ENCODE data around the gene NTHL1. TPM values are rescaled to one million over a fixed set of nuclear protein-coding genes. Genes with fewer than 3 reads are reported as not detected.

NTHL1 gene
- total RNA-seq, 1 donor from 2014 or later: 12.6 TPM

DNA sequence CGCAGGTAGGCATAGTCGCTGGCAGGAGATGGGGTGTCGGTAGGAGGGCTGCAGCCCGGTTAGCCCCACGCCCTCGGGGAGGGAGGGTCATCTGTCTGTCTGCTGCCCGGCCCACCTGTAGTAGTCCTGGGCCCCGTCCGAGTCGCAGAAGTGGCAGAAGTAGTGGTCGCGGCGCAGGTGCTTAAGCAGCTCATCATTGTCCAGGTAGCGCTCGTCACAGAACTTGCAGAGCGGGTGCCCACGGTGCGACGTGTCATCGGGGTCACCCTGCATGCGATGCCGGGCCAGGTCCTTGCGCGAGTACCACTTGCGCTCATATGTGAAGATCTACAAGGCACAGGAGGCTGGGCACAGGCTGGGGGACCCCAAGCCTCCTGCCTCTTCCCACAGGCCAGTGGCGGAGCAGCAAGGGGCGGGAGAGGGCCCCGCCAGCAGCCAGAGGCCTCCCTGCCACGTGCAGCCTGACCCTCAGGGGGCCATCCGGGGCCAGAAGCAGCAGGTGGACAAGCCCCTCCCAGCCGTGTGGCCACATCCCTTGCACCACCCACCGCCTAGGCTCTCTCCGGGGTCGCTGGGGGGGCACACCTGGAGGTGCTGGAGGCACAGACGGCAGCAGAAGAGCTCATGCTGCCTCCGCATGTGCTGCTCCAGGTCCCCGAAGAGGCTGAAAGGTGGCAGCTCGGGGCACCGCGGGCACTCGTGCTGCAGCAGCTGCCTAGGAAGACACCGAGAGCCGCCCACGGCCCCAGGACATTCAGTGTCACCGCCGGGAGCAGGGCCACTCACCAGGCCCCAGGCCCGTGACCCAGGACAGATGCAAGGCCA lies 45.0 kb downstream of the NTHL1 start:
- H3K9me3 Mint-ChIP-seq (ENCODE audit: low read depth): no peaks in the 10 kb centered on the region
- no peak overlapping the region for H3K4me3 Mint-ChIP-seq (ENCODE audit: unreplicated experiment)
- no peaks in the 10 kb centered on the region for H3K27me3 Mint-ChIP-seq (ENCODE audit: low read depth)
- H3K27ac Mint-ChIP-seq (ENCODE audit: unreplicated experiment): no peak overlapping the region
- peaks cover 8% of the 10 kb centered on the region for H3K36me3 Mint-ChIP-seq (ENCODE audit: low read depth)
- peaks cover 30% of the 10 kb centered on the region for H3K4me1 Mint-ChIP-seq (ENCODE audit: low read depth)
- DNase-seq (ENCODE audit: low spot score): no peak
- TF ChIP-seq, protein P1, sequence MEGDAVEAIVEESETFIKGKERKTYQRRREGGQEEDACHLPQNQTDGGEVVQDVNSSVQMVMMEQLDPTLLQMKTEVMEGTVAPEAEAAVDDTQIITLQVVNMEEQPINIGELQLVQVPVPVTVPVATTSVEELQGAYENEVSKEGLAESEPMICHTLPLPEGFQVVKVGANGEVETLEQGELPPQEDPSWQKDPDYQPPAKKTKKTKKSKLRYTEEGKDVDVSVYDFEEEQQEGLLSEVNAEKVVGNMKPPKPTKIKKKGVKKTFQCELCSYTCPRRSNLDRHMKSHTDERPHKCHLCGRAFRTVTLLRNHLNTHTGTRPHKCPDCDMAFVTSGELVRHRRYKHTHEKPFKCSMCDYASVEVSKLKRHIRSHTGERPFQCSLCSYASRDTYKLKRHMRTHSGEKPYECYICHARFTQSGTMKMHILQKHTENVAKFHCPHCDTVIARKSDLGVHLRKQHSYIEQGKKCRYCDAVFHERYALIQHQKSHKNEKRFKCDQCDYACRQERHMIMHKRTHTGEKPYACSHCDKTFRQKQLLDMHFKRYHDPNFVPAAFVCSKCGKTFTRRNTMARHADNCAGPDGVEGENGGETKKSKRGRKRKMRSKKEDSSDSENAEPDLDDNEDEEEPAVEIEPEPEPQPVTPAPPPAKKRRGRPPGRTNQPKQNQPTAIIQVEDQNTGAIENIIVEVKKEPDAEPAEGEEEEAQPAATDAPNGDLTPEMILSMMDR (IDR thresholded peaks at IDR 0.05): no peak

DNA sequence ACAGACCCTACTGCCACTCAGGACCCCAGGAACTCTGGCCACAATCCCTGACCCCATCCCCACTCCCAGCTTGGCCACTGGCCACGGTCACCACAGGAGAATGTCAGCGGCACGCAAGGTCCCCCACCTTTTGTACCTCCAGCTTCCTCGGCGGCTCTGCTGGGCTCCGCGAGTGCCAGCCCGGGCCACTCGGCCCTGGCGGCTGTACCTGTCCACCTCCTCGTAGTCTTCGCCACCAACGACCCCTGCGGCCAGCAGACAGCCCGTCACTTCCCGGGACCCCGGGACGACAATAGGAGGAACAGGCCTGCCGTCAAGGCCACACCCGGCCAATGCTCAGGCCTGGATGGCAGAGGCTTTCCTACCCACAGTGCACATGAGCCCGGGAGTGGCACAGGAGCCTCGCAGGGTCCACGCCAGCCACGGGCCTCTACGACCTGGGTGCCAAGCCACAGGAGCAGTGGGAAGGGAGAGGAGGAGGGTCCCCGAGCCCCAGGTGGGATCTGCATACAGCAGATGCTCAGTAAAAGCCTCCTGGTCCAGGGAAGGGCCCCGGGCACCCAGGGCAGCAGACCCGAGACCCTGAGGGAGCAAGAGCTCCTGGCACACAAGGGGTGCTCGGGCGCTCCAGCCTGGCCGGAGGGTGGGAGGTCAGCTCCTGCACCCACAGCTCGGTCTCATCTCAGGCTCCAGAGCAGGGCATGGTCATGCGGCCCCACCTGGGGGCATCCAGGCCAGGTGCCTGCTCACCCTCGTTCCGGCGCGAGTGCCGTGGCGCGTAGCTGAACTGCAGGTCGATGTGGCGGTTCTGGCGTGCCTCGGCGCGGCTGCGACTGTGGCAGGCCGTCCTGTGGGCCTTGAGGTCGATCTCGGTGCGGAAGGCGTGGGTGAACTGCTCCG lies 45.9 kb downstream of the NTHL1 start:
- H3K36me3 Mint-ChIP-seq (ENCODE audit: low read depth): peaks cover 11% of the 10 kb centered on the region
- TF ChIP-seq, protein P1 (IDR thresholded peaks at IDR 0.05): no peak
- no peak for DNase-seq (ENCODE audit: low spot score)
- no peak overlapping the region for H3K27ac Mint-ChIP-seq (ENCODE audit: unreplicated experiment)
- H3K4me1 Mint-ChIP-seq (ENCODE audit: low read depth): peaks cover 21% of the 10 kb centered on the region
- H3K27me3 Mint-ChIP-seq (ENCODE audit: low read depth): no peaks in the 10 kb centered on the region
- no peaks in the 10 kb centered on the region for H3K9me3 Mint-ChIP-seq (ENCODE audit: low read depth)
- no peak overlapping the region for H3K4me3 Mint-ChIP-seq (ENCODE audit: unreplicated experiment)

DNA sequence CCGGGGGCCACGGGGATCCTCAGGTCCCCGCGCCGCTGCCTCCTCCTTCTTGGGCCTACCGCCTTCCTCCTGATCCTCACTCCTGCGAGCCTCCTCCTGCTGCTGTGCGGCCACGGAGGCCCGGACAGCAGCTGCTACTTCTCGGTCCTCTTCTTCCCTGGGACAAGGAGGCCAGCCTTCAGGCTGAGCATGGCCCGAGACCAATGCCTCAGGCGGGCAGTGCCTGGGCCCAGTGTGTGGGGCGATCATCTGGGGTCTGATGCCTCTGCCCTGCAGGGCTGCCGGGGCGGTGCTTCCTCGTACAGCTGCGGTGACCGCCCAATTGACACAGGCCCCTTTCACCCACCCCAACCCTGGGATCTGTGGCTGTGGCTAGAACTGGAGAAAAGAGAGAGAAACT lies 46.6 kb downstream of the NTHL1 start:
- Mint-ChIP-seq H3K4me3 (ENCODE audit: unreplicated experiment) (no peak overlapping the region), H3K36me3 (ENCODE audit: low read depth) (peaks cover 11% of the 10 kb centered on the region), H3K27ac (ENCODE audit: unreplicated experiment) (no peak overlapping the region), H3K27me3 (ENCODE audit: low read depth) (no peaks in the 10 kb centered on the region), H3K4me1 (ENCODE audit: low read depth) (peaks cover 16% of the 10 kb centered on the region), H3K9me3 (ENCODE audit: low read depth) (no peaks in the 10 kb centered on the region)
- TF ChIP-seq, protein P1 (IDR thresholded peaks at IDR 0.05): no peak
- no peak for DNase-seq (ENCODE audit: low spot score)

DNA sequence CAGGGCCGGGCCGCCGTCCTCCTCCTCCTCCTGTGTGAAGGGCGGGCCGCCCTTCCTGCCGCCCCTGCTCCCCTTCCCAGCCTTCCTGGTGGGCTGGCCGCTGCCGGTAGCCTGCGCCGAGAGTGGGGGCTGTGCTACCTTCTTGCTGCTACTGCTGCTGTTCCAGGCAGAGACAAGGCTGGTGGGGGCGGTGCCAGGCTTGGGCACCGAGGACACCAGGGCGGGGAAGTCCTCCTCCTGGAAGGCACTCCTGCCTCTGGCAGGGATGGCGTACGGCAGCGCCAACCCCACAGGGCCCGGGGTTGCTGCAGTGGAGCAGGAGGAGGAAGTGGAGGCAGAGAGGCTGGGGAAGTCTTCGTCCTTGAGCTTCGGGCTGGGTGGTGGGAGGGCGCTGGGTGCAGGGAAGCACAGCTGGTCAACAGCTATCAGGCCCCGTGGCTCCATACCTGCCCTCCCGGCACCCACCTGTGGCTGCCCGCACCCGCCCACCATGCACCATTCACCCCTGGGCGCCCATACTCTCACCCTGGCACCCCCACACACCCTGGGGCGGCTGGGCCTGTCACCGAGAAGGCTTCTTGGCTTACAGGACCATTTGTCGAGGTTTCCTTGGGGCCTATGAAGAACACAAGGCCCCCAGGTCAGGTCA lies 47.6 kb downstream of the NTHL1 start:
- H3K4me1 Mint-ChIP-seq (ENCODE audit: low read depth): peaks cover 13% of the 10 kb centered on the region
- no peaks in the 10 kb centered on the region for H3K9me3 Mint-ChIP-seq (ENCODE audit: low read depth)
- no peaks in the 10 kb centered on the region for H3K27me3 Mint-ChIP-seq (ENCODE audit: low read depth)
- no peak overlapping the region for H3K4me3 Mint-ChIP-seq (ENCODE audit: unreplicated experiment)
- peaks cover 13% of the 10 kb centered on the region for H3K36me3 Mint-ChIP-seq (ENCODE audit: low read depth)
- TF ChIP-seq, protein P1 (IDR thresholded peaks at IDR 0.05): no peak
- H3K27ac Mint-ChIP-seq (ENCODE audit: unreplicated experiment): no peak overlapping the region
- DNase-seq (ENCODE audit: low spot score): no peak

Data from chondrocyte (in vitro differentiated cells).